Fibroblast of lung (primary cell): ENCODE results near the gene NOP9. TPM values are rescaled to one million over a fixed set of nuclear protein-coding genes. Genes with fewer than 3 reads are reported as not detected.

Experiments
- DNase-seq, 2 donors: peaks; one replicate each; pipeline versions ENCODE4 v3.0.0 to v3.0.0-alpha.2; 2010; ENCODE audit warnings: low read depth in 2 of 2
- H2AFZ ChIP-seq: 2 replicates; pipeline ENCODE4 v1.5.1; 2012; ENCODE audit warnings: low read length, control low read depth, inconsistent platforms
- H3K27ac ChIP-seq: 2 replicates; pipeline ENCODE4 v1.5.1; 2011; ENCODE audit warnings: low read length, control low read depth; ENCODE audit not compliant: insufficient read depth
- H3K27me3 ChIP-seq: 2 replicates; pipeline ENCODE4 v1.5.1; 2011; ENCODE audit warnings: mild to moderate bottlenecking, low read length; ENCODE audit not compliant: control insufficient read depth, insufficient read depth
- H3K36me3 ChIP-seq: 2 replicates; pipeline ENCODE4 v1.5.1; 2011; ENCODE audit warnings: low read length; ENCODE audit not compliant: control insufficient read depth, insufficient read depth
- H3K4me1 ChIP-seq: 2 replicates; pipeline ENCODE4 v1.5.1; 2011; ENCODE audit warnings: low read length; ENCODE audit not compliant: control insufficient read depth, insufficient read depth; ENCODE audit errors: extremely low read depth
- H3K4me2 ChIP-seq: 2 replicates; pipeline ENCODE4 v1.5.1; 2011; ENCODE audit warnings: low read length, control low read depth; ENCODE audit not compliant: insufficient read depth; ENCODE audit errors: extremely low read depth
- H3K4me3 ChIP-seq, 4 experiments: fragments of 200-600 bp in 1 of 4; sonication (generic) in 1 of 4; replicated peaks in 1 of 4; 2 replicates each; pipeline ENCODE4 v1.5.1; 2011 to 2016; ENCODE audit warnings: low read length in 4 of 4, low read depth in 3 of 4, mild to moderate bottlenecking in 3 of 4, control low read depth in 2 of 4, inconsistent platforms in 1 of 4, mixed read lengths in 1 of 4; ENCODE audit not compliant: insufficient read depth in 1 of 4; ENCODE audit errors: control extremely low read depth in 1 of 4
- H3K79me2 ChIP-seq: 2 replicates; pipeline ENCODE4 v1.5.1; 2012; ENCODE audit warnings: mild to moderate bottlenecking, low read length, inconsistent platforms; ENCODE audit not compliant: control insufficient read depth, insufficient read depth
- H3K9ac ChIP-seq: 2 replicates; pipeline ENCODE4 v1.5.1; 2011; ENCODE audit warnings: mild to moderate bottlenecking, low read length, control low read depth; ENCODE audit not compliant: insufficient read depth
- H3K9me3 ChIP-seq: 2 replicates; pipeline ENCODE4 v1.5.1; 2012; ENCODE audit warnings: low read depth, low read length; ENCODE audit not compliant: control insufficient read depth, insufficient read depth
- H4K20me1 ChIP-seq: 2 replicates; pipeline ENCODE4 v1.5.1; 2011; ENCODE audit warnings: low read length; ENCODE audit not compliant: control insufficient read depth, insufficient read depth; ENCODE audit errors: extremely low read depth
- CTCF ChIP-seq, 2 donors: IDR thresholded peaks in 1 of 2; conservative IDR thresholded peaks in 1 of 2; 1 replicate in 1 of 2; 2 replicates in 1 of 2; pipeline ENCODE4 v1.5.1; 2011 to 2012; ENCODE audit warnings: low read length in 2 of 2, control low read depth in 1 of 2, inconsistent platforms in 1 of 2, low read depth in 1 of 2, mild to moderate bottlenecking in 1 of 2
- EZH2 ChIP-seq: IDR thresholded peaks from 2 replicates; pipeline ENCODE4 v1.5.1; 2012; ENCODE audit warnings: low read length, control low read depth, mild to moderate bottlenecking; ENCODE audit errors: missing control alignments
- polyA plus RNA-seq, 2 donors: library from polyadenylated mRNA; depleted of rRNA in 1 of 2; stranded (reverse) in 1 of 2; unstranded in 1 of 2; fragments of >200 nt; gene quantifications; 2 replicates each; pipeline ENCODE4 v1.2.1, GENCODE V29; 2011 to 2012; ENCODE audit warnings: missing spikeins in 1 of 2
- total RNA-seq: library from RNA; depleted of rRNA; stranded (reverse); fragments of >200 nt; gene quantifications from 2 replicates; pipeline ENCODE4 v1.2.1, GENCODE V29; 2014

The NOP9 gene
- total and polyA plus RNA-seq, 2 donors (not counting 1 experiment from before 2014, with no cell fraction given), result 8.0 to 16.2 TPM

DNA sequence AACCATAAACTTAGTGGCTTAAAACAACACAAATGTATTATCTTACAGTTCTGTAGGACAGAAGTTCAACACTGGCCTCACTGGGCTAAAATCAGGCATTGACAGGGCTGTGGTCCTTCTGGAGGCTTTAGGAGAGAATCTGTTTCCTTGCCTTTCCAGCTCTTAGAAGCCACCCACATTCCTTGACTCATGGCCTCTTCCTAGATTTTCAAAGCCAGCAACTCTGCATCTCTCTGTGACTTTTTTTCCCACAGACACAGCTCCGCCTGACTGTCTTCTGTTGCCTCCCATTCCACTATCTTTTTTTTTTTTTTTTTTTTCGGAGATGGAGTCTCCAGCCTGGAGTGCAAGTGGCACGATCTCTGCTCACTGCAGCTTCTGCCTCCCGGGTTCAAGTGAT is 56.6 kb downstream of the NOP9 start:
- Histone ChIP-seq H3K4me2 (no peak overlapping the region), H3K36me3 (no peaks in the 10 kb centered on the region), H3K4me3 (no peak overlapping the region), H3K27ac (no peak overlapping the region), H3K4me1 (peaks cover 8% of the 10 kb centered on the region), H4K20me1 (no peaks in the 10 kb centered on the region), H3K79me2 (no peaks in the 10 kb centered on the region), H3K9ac (no peak overlapping the region), H3K27me3 (no peaks in the 10 kb centered on the region), H3K9me3 (no peaks in the 10 kb centered on the region), H2AFZ (no peak overlapping the region)
- TF ChIP-seq CTCF (conservative IDR thresholded peaks at IDR 0.05 in 1 of 2, IDR thresholded peaks at IDR 0.05 in 1 of 2; ENCODE audit: low read depth in 1 of 2, low read length in 2 of 2), result no peak
- no peak for TF ChIP-seq EZH2
- no peak for DNase-seq

Other genes starting within 250 kb of the NOP9 start
Only the 30 nearest of the 34 such genes appear.
- 52.9 and 68.0 TPM in 2 replicates for gene DCAF11, start 185.1 kb upstream of the NOP9 start, total RNA-seq
- 18.4 and 21.7 TPM in 2 replicates for gene DCAF11, start 185.1 kb upstream of the NOP9 start, polyA plus RNA-seq
- gene NRL, start 184.9 kb upstream of the NOP9 start, total RNA-seq, result 0.77 and 0.99 TPM in 2 replicates
- gene NRL, start 184.9 kb upstream of the NOP9 start, polyA plus RNA-seq, result 0.45 and 0.49 TPM in 2 replicates
- under 0.01 TPM in 1 of 2 replicates, not detected in the other for gene FITM1, start 169.2 kb upstream of the NOP9 start, total RNA-seq
- gene FITM1, start 169.2 kb upstream of the NOP9 start, polyA plus RNA-seq, result not detected in 2 replicates
- 172 and 177 TPM in 2 replicates for gene PSME1, start 163.7 kb upstream of the NOP9 start, total RNA-seq
- gene PSME1, start 163.7 kb upstream of the NOP9 start, polyA plus RNA-seq, result 221 and 266 TPM in 2 replicates
- 12.3 and 18.0 TPM in 2 replicates for gene EMC9, start 158.3 kb upstream of the NOP9 start, total RNA-seq
- gene EMC9, start 158.3 kb upstream of the NOP9 start, polyA plus RNA-seq, result 6.6 and 10.2 TPM in 2 replicates
- 82.7 and 148 TPM in 2 replicates for gene PSME2, start 153.2 kb upstream of the NOP9 start, total RNA-seq
- gene PSME2, start 153.2 kb upstream of the NOP9 start, polyA plus RNA-seq, result 132 and 175 TPM in 2 replicates
- gene RNF31, start 152.4 kb upstream of the NOP9 start, total RNA-seq, result 25.4 and 30.3 TPM in 2 replicates
- 9.2 and 14.8 TPM in 2 replicates for gene RNF31, start 152.4 kb upstream of the NOP9 start, polyA plus RNA-seq
- gene IRF9, start 138.6 kb upstream of the NOP9 start, total RNA-seq, result 110 and 142 TPM in 2 replicates
- gene IRF9, start 138.6 kb upstream of the NOP9 start, polyA plus RNA-seq, result 70.4 and 79.9 TPM in 2 replicates
- gene REC8, start 127.8 kb upstream of the NOP9 start, total RNA-seq, result 0.51 and 1.8 TPM in 2 replicates
- 1.5 and 2.2 TPM in 2 replicates for gene REC8, start 127.8 kb upstream of the NOP9 start, polyA plus RNA-seq
- gene IPO4, start 111.0 kb upstream of the NOP9 start, total RNA-seq, result 22.6 and 25.3 TPM in 2 replicates
- gene IPO4, start 111.0 kb upstream of the NOP9 start, polyA plus RNA-seq, result 12.4 and 27.8 TPM in 2 replicates
- gene TM9SF1, start 104.4 kb upstream of the NOP9 start, total RNA-seq, result 49.6 and 61.6 TPM in 2 replicates
- 60.9 and 65.1 TPM in 2 replicates for gene TM9SF1, start 104.4 kb upstream of the NOP9 start, polyA plus RNA-seq
- gene TSSK4, start 94.2 kb upstream of the NOP9 start, total RNA-seq, result under 0.01 and 0.17 TPM in 2 replicates
- not detected in 2 replicates for gene TSSK4, start 94.2 kb upstream of the NOP9 start, polyA plus RNA-seq
- 22.1 and 24.9 TPM in 2 replicates for gene CHMP4A, start 86.4 kb upstream of the NOP9 start, total RNA-seq
- 96.8 and 133 TPM in 2 replicates for gene CHMP4A, start 86.4 kb upstream of the NOP9 start, polyA plus RNA-seq
- gene MDP1, start 83.8 kb upstream of the NOP9 start, total RNA-seq, result 13.6 and 22.1 TPM in 2 replicates
- 14.4 TPM in 2 replicates for gene MDP1, start 83.8 kb upstream of the NOP9 start, polyA plus RNA-seq
- 140 and 145 TPM in 2 replicates for gene NEDD8, start 67.5 kb upstream of the NOP9 start, total RNA-seq
- gene NEDD8, start 67.5 kb upstream of the NOP9 start, polyA plus RNA-seq, result 441 and 587 TPM in 2 replicates
- 128 and 147 TPM in 2 replicates for gene GMPR2, start 66.9 kb upstream of the NOP9 start, total RNA-seq
- gene GMPR2, start 66.9 kb upstream of the NOP9 start, polyA plus RNA-seq, result 68.3 and 80.2 TPM in 2 replicates
- 54.7 and 61.4 TPM in 2 replicates for gene TINF2, start 57.2 kb upstream of the NOP9 start, total RNA-seq
- 42.6 and 47.7 TPM in 2 replicates for gene TINF2, start 57.2 kb upstream of the NOP9 start, polyA plus RNA-seq
- gene TGM1, start 36.7 kb upstream of the NOP9 start, total RNA-seq, result 0.51 and 0.83 TPM in 2 replicates
- gene TGM1, start 36.7 kb upstream of the NOP9 start, polyA plus RNA-seq, result 1.3 and 1.4 TPM in 2 replicates
- 14.1 and 21.0 TPM in 2 replicates for gene RABGGTA, start 28.3 kb upstream of the NOP9 start, total RNA-seq
- gene RABGGTA, start 28.3 kb upstream of the NOP9 start, polyA plus RNA-seq, result 15.1 and 19.4 TPM in 2 replicates
- 6.9 and 10.7 TPM in 2 replicates for gene DHRS1, start 70 bp upstream of the NOP9 start, total RNA-seq
- 21.0 and 24.5 TPM in 2 replicates for gene DHRS1, start 70 bp upstream of the NOP9 start, polyA plus RNA-seq
- gene CIDEB, start 8.1 kb downstream of the NOP9 start, total RNA-seq, result 0.33 and 0.51 TPM in 2 replicates
- gene CIDEB, start 8.1 kb downstream of the NOP9 start, polyA plus RNA-seq, result 0.35 and 0.42 TPM in 2 replicates
- gene LTB4R2, start 10.3 kb downstream of the NOP9 start, total RNA-seq, result 1.3 and 1.8 TPM in 2 replicates
- 0.23 and 0.28 TPM in 2 replicates for gene LTB4R2, start 10.3 kb downstream of the NOP9 start, polyA plus RNA-seq
- gene LTB4R, start 11.7 kb downstream of the NOP9 start, total RNA-seq, result 0.66 and 1.0 TPM in 2 replicates
- gene LTB4R, start 11.7 kb downstream of the NOP9 start, polyA plus RNA-seq, result 0.49 and 0.62 TPM in 2 replicates
- gene ADCY4, start 35.2 kb downstream of the NOP9 start, total RNA-seq, result 1.3 and 7.4 TPM in 2 replicates
- gene ADCY4, start 35.2 kb downstream of the NOP9 start, polyA plus RNA-seq, result 0.43 and 1.4 TPM in 2 replicates
- gene RIPK3, start 40.1 kb downstream of the NOP9 start, total RNA-seq, result 0.26 and 0.33 TPM in 2 replicates
- gene RIPK3, start 40.1 kb downstream of the NOP9 start, polyA plus RNA-seq, result 0.20 and 0.34 TPM in 2 replicates
- gene NFATC4, start 68.3 kb downstream of the NOP9 start, total RNA-seq, result 33.1 and 59.9 TPM in 2 replicates
- gene NFATC4, start 68.3 kb downstream of the NOP9 start, polyA plus RNA-seq, result 23.8 and 27.1 TPM in 2 replicates
- 8.2 and 16.2 TPM in 2 replicates for gene NYNRIN, start 99.2 kb downstream of the NOP9 start, total RNA-seq
- gene NYNRIN, start 99.2 kb downstream of the NOP9 start, polyA plus RNA-seq, result 7.2 and 7.7 TPM in 2 replicates
- 2.6 and 5.3 TPM in 2 replicates for gene CBLN3, start 129.8 kb downstream of the NOP9 start, total RNA-seq
- gene CBLN3, start 129.8 kb downstream of the NOP9 start, polyA plus RNA-seq, result 2.6 and 2.7 TPM in 2 replicates
- gene KHNYN, start 130.1 kb downstream of the NOP9 start, total RNA-seq, result 55.2 and 61.1 TPM in 2 replicates
- 12.2 and 14.6 TPM in 2 replicates for gene KHNYN, start 130.1 kb downstream of the NOP9 start, polyA plus RNA-seq
- gene SDR39U1, start 142.9 kb downstream of the NOP9 start, total RNA-seq, result 8.7 and 9.9 TPM in 2 replicates
- gene SDR39U1, start 142.9 kb downstream of the NOP9 start, polyA plus RNA-seq, result 24.7 and 31.9 TPM in 2 replicates